Thyroid gland (tissue), 4 donors: ENCODE data around the gene DHCR24. TPM values are rescaled to one million over a fixed set of nuclear protein-coding genes. Genes with fewer than 3 reads are reported as not detected.
"Not testable (repeated sequence)": the region's sequence is repeated elsewhere in the genome, so short reads cannot be mapped to it uniquely, and the experiment has no call there.

ENCODE experiments used
- DNase-seq, 2 donors: peaks; one replicate each; pipeline ENCODE4 v3.0.0-alpha.2; 2019
- H3K27ac ChIP-seq, 3 donors: fragments of 200-600 bp; sonication (generic); 1 replicate in 2 of 3; 2 replicates in 1 of 3; pipeline ENCODE4 v1.5.1; 2016 to 2019; ENCODE audit warnings: mild to moderate bottlenecking in 1 of 3, moderate library complexity in 1 of 3
- H3K27me3 ChIP-seq: fragments of 200-600 bp; sonication (generic); one replicate; pipeline ENCODE4 v1.5.1; 2019
- H3K36me3 ChIP-seq, 2 donors: fragments of 200-600 bp; sonication (generic); one replicate each; pipeline ENCODE4 v1.5.1; 2016 to 2019
- H3K4me1 ChIP-seq, 2 donors: fragments of 200-600 bp; sonication (generic); one replicate each; pipeline ENCODE4 v1.5.1; 2017 to 2019
- H3K4me3 ChIP-seq, 3 donors: fragments of 200-600 bp; sonication (generic); replicated peaks in 1 of 3; 1 replicate in 2 of 3; 2 replicates in 1 of 3; pipeline ENCODE4 v1.5.1; 2016; ENCODE audit warnings: mild to moderate bottlenecking in 1 of 3
- H3K9me3 ChIP-seq: fragments of 200-600 bp; sonication (generic); one replicate; pipeline ENCODE4 v1.5.1; 2017
- POLR2A ChIP-seq, 2 donors: fragments of 450-650 bp; IDR thresholded peaks; one replicate each; pipeline ENCODE4 v1.6.1; 2017; ENCODE audit warnings: antibody characterized with exemption in 2 of 2, mild to moderate bottlenecking in 2 of 2, moderate library complexity in 1 of 2
- WGBS, 2 donors: methylation state at CpG; one replicate each; pipeline ENCODE4 v1.1.5; 2017; 5-methylcytosine and 5-hydroxymethylcytosine counted together
- intact Hi-C: fragments of 100-400 bp; cut with DNase I; formaldehyde crosslinking; loops from one replicate; pipeline ENCODE4 v1.15.1; 2023
- total RNA-seq, 4 donors: library from RNA; depleted of rRNA; stranded (reverse); fragments of >200 nt; gene quantifications; one replicate each; pipeline ENCODE4 v1.2.3, GENCODE V29; 2016
- TF ChIP-seq, protein P1 (sequence below), 6 experiments: fragments of 200-600 bp in 3 of 6; fragments of 450-650 bp in 3 of 6; sonication (generic) in 3 of 6; IDR thresholded peaks; one replicate each; pipeline ENCODE4 v1.5.1; 2016 to 2019; ENCODE audit warnings: antibody characterized with exemption in 6 of 6, mild to moderate bottlenecking in 2 of 6, inconsistent platforms in 1 of 6, moderate library complexity in 1 of 6

The DHCR24 gene
- total RNA-seq = 10 to 100 TPM; 22.4 to 82.2 (median 40.4) TPM

- peak in 1 of 2 donors; percentile 77 for TF ChIP-seq POLR2A (IDR thresholded peaks at IDR 0.05)
- TF ChIP-seq, protein P1, sequence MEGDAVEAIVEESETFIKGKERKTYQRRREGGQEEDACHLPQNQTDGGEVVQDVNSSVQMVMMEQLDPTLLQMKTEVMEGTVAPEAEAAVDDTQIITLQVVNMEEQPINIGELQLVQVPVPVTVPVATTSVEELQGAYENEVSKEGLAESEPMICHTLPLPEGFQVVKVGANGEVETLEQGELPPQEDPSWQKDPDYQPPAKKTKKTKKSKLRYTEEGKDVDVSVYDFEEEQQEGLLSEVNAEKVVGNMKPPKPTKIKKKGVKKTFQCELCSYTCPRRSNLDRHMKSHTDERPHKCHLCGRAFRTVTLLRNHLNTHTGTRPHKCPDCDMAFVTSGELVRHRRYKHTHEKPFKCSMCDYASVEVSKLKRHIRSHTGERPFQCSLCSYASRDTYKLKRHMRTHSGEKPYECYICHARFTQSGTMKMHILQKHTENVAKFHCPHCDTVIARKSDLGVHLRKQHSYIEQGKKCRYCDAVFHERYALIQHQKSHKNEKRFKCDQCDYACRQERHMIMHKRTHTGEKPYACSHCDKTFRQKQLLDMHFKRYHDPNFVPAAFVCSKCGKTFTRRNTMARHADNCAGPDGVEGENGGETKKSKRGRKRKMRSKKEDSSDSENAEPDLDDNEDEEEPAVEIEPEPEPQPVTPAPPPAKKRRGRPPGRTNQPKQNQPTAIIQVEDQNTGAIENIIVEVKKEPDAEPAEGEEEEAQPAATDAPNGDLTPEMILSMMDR (IDR thresholded peaks at IDR 0.05) = no peak
- peak; percentile 76 to 82 for DNase-seq
- Histone ChIP-seq H3K36me3 (no peaks in the 10 kb centered on the region), H3K4me1 (peaks cover 6 to 11% of the 10 kb centered on the region in 2 donors), H3K9me3 (no peaks in the 10 kb centered on the region), H3K27ac (peak within 1 kb of the TSS in 1 of 3 donors; percentile 5), H3K27me3 (no peaks in the 10 kb centered on the region), H3K4me3 (peak within 1 kb of the TSS; percentile 64 to 77 (median 68))
- intact Hi-C loops = no loop called here
- 0 to 2% methylated on average over 34 to 37 of the region's 109 CpGs for WGBS, 2 donors
These were observed at the start of gene DHCR24 for GRCh38 chr1:54886724-54887664. Gene DHCR24, minus strand, starts transcription at chr1:54887195. Its CDS starts 76 bp downstream, at chr1:54887119.

DNA sequence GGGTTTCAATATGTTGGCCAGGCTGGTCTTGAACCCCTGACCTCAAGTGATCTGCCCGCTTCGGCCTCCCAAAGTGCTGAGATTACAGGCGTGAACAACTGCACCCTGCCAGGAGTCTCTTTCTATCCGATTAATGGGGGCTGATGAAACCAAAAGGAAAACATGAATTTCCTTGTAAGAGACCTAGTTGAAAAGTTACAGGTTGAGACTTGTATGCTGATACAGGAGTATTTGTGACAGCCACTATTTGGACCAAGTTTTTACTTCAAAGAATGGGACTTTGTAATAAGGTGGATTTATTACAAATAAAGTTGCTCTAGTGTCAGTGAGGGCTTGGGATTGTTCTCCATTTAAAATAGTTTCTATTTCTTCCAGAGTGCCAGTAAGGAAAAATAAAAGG lies 49.8 kb upstream of the DHCR24 start:
- Histone ChIP-seq H3K4me3 (no peak overlapping the region), H3K27me3 (no peaks in the 10 kb centered on the region), H3K27ac (no peak overlapping the region), H3K36me3 (no peaks in the 10 kb centered on the region), H3K4me1 (no peaks in the 10 kb centered on the region), H3K9me3 (no peaks in the 10 kb centered on the region)
- intact Hi-C loops = no loop called here
- DNase-seq = no peak
- 93 to 96% methylated on average over 4 of the region's 4 CpGs for WGBS, 2 donors
- no peak for TF ChIP-seq POLR2A (IDR thresholded peaks at IDR 0.05)
- TF ChIP-seq, protein P1 (IDR thresholded peaks at IDR 0.05) = no peak

DNA sequence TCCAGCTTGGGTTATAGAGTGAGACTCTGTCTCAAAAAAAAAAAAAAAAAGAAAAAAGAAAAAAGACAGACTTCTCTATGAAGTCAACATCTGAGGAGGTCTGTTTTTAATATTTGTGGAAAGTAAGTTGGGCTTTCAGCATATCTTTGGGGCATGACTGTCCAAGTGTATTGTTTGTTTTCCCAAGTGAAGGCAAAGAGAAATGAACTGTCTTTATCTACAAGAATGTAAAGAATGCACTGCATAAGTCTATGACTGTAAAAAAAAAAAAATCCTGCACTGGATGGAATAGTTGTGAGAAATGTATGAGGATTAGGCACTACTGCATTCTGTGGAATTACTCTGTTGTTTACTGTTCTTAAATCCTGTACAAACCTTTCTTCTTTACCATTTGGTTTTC lies 47.9 kb upstream of the DHCR24 start:
- Histone ChIP-seq H3K27ac (no peak overlapping the region), H3K4me1 (no peaks in the 10 kb centered on the region), H3K4me3 (no peak overlapping the region), H3K27me3 (no peaks in the 10 kb centered on the region), H3K9me3 (no peaks in the 10 kb centered on the region), H3K36me3 (no peaks in the 10 kb centered on the region)
- intact Hi-C loops = no loop called here
- no peak for TF ChIP-seq POLR2A (IDR thresholded peaks at IDR 0.05)
- TF ChIP-seq, protein P1 (IDR thresholded peaks at IDR 0.05) = no peak
- no peak for DNase-seq

DNA sequence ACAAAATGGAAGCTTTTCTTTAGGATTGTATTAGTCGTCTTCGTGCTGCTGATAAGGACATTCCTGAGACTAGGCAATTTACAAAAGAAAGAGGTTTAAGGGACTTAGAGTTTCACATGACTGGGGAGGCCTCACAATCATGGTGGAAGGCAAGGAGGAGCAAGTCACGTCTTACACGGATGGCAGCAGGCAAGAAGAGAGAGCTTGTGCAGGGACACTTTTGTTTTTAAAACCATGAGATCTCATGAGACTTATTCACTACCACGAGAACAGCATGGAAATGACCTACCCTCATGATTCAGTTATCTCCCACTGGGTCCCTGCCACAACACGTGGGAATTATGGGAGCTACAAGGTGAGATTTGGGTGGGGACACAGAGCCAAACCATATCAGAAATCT lies 47.1 kb upstream of the DHCR24 start:
- H3K9me3 ChIP-seq, H3K4me3 ChIP-seq, intact Hi-C loops, DNase-seq, H3K27ac ChIP-seq, H3K4me1 ChIP-seq, H3K27me3 ChIP-seq, H3K36me3 ChIP-seq: not testable (repeated sequence)
- WGBS, 2 donors = 91 to 92% methylated on average over 6 of the region's 6 CpGs

DNA sequence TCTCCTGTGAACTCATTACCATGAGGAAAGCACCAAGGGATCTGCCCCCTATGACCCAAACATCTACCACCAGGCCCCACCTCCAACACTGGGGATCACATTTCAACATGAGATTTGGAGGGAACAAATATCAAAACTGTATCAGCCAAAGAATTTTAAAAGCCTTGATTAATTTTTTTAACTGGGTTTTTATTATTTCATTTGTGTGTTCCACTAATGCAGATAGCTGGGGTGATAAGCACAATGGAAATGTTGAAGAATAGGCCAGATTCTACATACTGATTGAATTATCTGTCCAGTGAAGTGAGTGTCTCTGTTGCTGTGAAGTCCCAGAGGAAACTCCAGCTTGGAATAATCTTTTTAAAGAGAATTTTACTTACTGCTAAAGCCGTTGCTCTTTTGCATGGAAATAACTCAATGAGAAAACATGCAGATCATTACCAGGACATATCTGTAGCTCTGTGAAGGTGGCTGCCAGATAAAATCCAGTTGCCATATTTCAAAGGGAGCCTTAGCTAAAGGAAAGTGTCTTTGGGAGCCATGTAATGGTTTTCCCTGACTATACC lies 44.4 kb upstream of the DHCR24 start:
- intact Hi-C loops = no loop called here

More for the DNA sequence above, 44.4 kb upstream of the DHCR24 start:
- DNase-seq = no peak
- Histone ChIP-seq H3K36me3 (no peaks in the 10 kb centered on the region), H3K9me3 (no peaks in the 10 kb centered on the region), H3K4me1 (peaks cover 0 to 7% of the 10 kb centered on the region in 2 donors), H3K27me3 (no peaks in the 10 kb centered on the region), H3K4me3 (no peak overlapping the region), H3K27ac (no peak overlapping the region)
- 79 to 88% methylated on average over 1 of the region's 1 CpG for WGBS, 2 donors
- no peak for TF ChIP-seq POLR2A (IDR thresholded peaks at IDR 0.05)
- TF ChIP-seq, protein P1 (IDR thresholded peaks at IDR 0.05) = no peak
